Small intestine (tissue), 4 donors: Measurements from ENCODE around the gene PEMT. TPM values are rescaled to one million over a fixed set of nuclear protein-coding genes. Genes with fewer than 3 reads are reported as not detected.

Source experiments
- polyA plus RNA-seq, 4 donors: library from polyadenylated mRNA; stranded (reverse) in 3 of 4; unstranded in 1 of 4; fragments of 200-250 nt in 3 of 4; fragments of 120-200 nt in 1 of 4; gene quantifications; one replicate each; pipeline versions ENCODE4 v1.2.1 to v1.2.3, GENCODE V29; 2013
- donor health status: healthy with polysubstance abuse.
- donor health status: Bipolar disorder and iron deficiency.
- donor health status: healthy.

The PEMT gene
- polyA plus RNA-seq, 4 donors, result 23.0 to 42.0 (median 32.8) TPM

Other genes with a start within 250 kb of the PEMT start
- 10 to 100 TPM; 11.6 to 18.6 (median 16.9) TPM for gene MED9, start 114.7 kb downstream of the PEMT start, polyA plus RNA-seq
- 10 to 100 TPM in 2 of 4 donors, 1 to 10 TPM in 2; 4.9 to 17.4 (median 9.5) TPM for gene RASD1, start 95.3 kb downstream of the PEMT start, polyA plus RNA-seq
- 10 to 100 TPM in 1 of 4 donors, 1 to 10 TPM in 3; 2.4 to 20.7 (median 6.2) TPM for gene RAI1, start 89.8 kb upstream of the PEMT start, polyA plus RNA-seq
- 100 to 1,000 TPM in 2 of 4 donors, 10 to 100 TPM in 2; 71.6 to 155 (median 105) TPM for gene SREBF1, start 245.3 kb upstream of the PEMT start, polyA plus RNA-seq